ENCODE results near the gene MRPS30. TPM values are rescaled to one million over a fixed set of nuclear protein-coding genes. Genes with fewer than 3 reads are reported as not detected.

The MRPS30 gene
- total and polyA plus RNA-seq, 11 donors = 45.7 to 139 (median 74.0) TPM

GRCh38 chr5:44844744-44845143 is 36.0 kb downstream of the MRPS30 start:
- Histone ChIP-seq H3K36me3 (no peaks in the 10 kb centered on the region), H3K4me3 (no peak overlapping the region), H3K9me3 (no peaks in the 10 kb centered on the region), H3K27me3 (no peaks in the 10 kb centered on the region), H3K27ac (no peak overlapping the region), H3K4me1 (no peaks in the 10 kb centered on the region)
- WGBS, 4 donors = 86 to 100% (median 89%) methylated on average over 1 of the region's 1 CpG
- DNase-seq (no peak), ATAC-seq (no peak)
- TF ChIP-seq, protein P1, sequence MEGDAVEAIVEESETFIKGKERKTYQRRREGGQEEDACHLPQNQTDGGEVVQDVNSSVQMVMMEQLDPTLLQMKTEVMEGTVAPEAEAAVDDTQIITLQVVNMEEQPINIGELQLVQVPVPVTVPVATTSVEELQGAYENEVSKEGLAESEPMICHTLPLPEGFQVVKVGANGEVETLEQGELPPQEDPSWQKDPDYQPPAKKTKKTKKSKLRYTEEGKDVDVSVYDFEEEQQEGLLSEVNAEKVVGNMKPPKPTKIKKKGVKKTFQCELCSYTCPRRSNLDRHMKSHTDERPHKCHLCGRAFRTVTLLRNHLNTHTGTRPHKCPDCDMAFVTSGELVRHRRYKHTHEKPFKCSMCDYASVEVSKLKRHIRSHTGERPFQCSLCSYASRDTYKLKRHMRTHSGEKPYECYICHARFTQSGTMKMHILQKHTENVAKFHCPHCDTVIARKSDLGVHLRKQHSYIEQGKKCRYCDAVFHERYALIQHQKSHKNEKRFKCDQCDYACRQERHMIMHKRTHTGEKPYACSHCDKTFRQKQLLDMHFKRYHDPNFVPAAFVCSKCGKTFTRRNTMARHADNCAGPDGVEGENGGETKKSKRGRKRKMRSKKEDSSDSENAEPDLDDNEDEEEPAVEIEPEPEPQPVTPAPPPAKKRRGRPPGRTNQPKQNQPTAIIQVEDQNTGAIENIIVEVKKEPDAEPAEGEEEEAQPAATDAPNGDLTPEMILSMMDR (IDR thresholded peaks at IDR 0.05) = no peak
- intact Hi-C loops (cut with DNase I) = no loop called here

GRCh38 chr5:44845777-44846176 is 37.0 kb downstream of the MRPS30 start:
- Histone ChIP-seq H3K4me3 (no peak overlapping the region), H3K27ac (no peak overlapping the region), H3K36me3 (no peaks in the 10 kb centered on the region), H3K27me3 (no peaks in the 10 kb centered on the region), H3K4me1 (no peaks in the 10 kb centered on the region), H3K9me3 (no peaks in the 10 kb centered on the region)
- 78 to 85% (median 81%) methylated on average over 4 of the region's 4 CpGs for WGBS, 4 donors
- TF ChIP-seq POLR2A (IDR thresholded peaks at IDR 0.05) = no peak
- TF ChIP-seq, protein P1 (IDR thresholded peaks at IDR 0.05) = no peak
- intact Hi-C loops (cut with DNase I) = no loop called here
- DNase-seq (no peak), ATAC-seq (no peak)

GRCh38 chr5:44847206-44847852 is 38.6 kb downstream of the MRPS30 start:
- DNase-seq (no peak), ATAC-seq (no peak)
- H3K36me3 ChIP-seq = no peaks in the 10 kb centered on the region
- no peaks in the 10 kb centered on the region for H3K4me1 ChIP-seq
- H3K9me3 ChIP-seq = no peaks in the 10 kb centered on the region
- no peak overlapping the region for H3K27ac ChIP-seq
- H3K4me3 ChIP-seq = no peak overlapping the region
- intact Hi-C loops (cut with DNase I) = no loop called here
- WGBS, 4 donors = 87 to 91% (median 88%) methylated on average over 5 of the region's 5 CpGs
- no peaks in the 10 kb centered on the region for H3K27me3 ChIP-seq
- TF ChIP-seq, protein P1 (IDR thresholded peaks at IDR 0.05) = no peak
- no peak for TF ChIP-seq POLR2A (IDR thresholded peaks at IDR 0.05)

- no peak for DNase-seq
- no peaks in the 10 kb centered on the region for H3K4me1 ChIP-seq
- intact Hi-C loops (cut with DNase I) = no loop called here
- no peak overlapping the region for H3K27ac ChIP-seq
- no peaks in the 10 kb centered on the region for H3K27me3 ChIP-seq
- no peak overlapping the region for H3K4me3 ChIP-seq
- no peaks in the 10 kb centered on the region for H3K36me3 ChIP-seq
- no peak for ATAC-seq
- no peaks in the 10 kb centered on the region for H3K9me3 ChIP-seq
- TF ChIP-seq POLR2A (IDR thresholded peaks at IDR 0.05) = no peak
- TF ChIP-seq, protein P1 (IDR thresholded peaks at IDR 0.05) = no peak
- WGBS, 4 donors = 86 to 94% (median 90%) methylated on average over 3 of the region's 3 CpGs
Measured at GRCh38 chr5:44860267-44860666, 51.5 kb downstream of the MRPS30 start.

All from heart left ventricle (tissue), 16 donors.